NT2/D1 (cell line): ENCODE results near the gene PTGR2.

Experiments used
- DNase-seq: peaks from one replicate; pipeline ENCODE4 v3.0.0-alpha.2; 2011; ENCODE audit warnings: low read depth, low spot score
- H3K27me3 ChIP-seq: 2 replicates; pipeline ENCODE4 v1.6.0; 2011; ENCODE audit warnings: mild to moderate bottlenecking; ENCODE audit not compliant: insufficient read length, insufficient read depth
- H3K36me3 ChIP-seq: 2 replicates; pipeline ENCODE4 v1.6.1; 2011; ENCODE audit warnings: mild to moderate bottlenecking, low read length, mixed read lengths; ENCODE audit not compliant: insufficient read depth, insufficient read length
- H3K4me1 ChIP-seq: 2 replicates; pipeline ENCODE4 v1.5.1; 2011; ENCODE audit not compliant: insufficient read depth, insufficient read length
- H3K4me3 ChIP-seq: 2 replicates; pipeline ENCODE4 v1.5.1; 2011; ENCODE audit warnings: low read depth; ENCODE audit not compliant: insufficient read length
- H3K9ac ChIP-seq: 2 replicates; pipeline ENCODE4 v1.6.0; 2011; ENCODE audit warnings: low read depth; ENCODE audit not compliant: insufficient read length
- H3K9me3 ChIP-seq: 2 replicates; pipeline ENCODE4 v1.5.1; 2011; ENCODE audit warnings: mild to moderate bottlenecking, low read length; ENCODE audit not compliant: insufficient read depth
- SUZ12 ChIP-seq: IDR thresholded peaks from 2 replicates; pipeline ENCODE4 v1.6.1; 2011; ENCODE audit not compliant: insufficient read length, insufficient read depth; ENCODE audit errors: extremely low read depth
- YY1 ChIP-seq: IDR thresholded peaks from 2 replicates; pipeline ENCODE4 v1.6.1; 2011; ENCODE audit not compliant: insufficient read length, insufficient read depth
- ZNF274 ChIP-seq: IDR thresholded peaks from 2 replicates; pipeline ENCODE4 v1.6.1; 2011; ENCODE audit warnings: mild to moderate bottlenecking, low read depth, low read length

Gene PTGR2

DNA sequence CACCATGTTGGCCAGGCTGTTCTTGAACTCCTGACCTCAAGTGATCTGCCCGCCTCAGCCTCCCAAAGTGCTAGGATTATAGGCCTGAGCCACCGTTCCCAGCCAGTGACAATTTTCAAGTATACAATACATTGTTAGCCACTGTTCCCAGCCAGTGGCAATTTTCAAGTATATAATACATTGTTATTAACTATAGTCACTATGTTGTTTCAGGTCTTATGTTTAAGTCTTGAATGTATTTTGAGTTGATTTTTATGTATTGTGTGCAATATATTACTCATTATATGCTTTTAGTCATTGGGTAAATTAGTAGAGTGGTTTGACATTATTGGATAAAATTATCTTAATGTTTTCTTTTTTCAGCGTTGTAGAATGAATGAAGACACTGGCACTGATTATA lies 22.0 kb downstream of the PTGR2 start:
- no peaks in the 10 kb centered on the region for H3K9me3 ChIP-seq
- peaks cover 15% of the 10 kb centered on the region for H3K36me3 ChIP-seq
- no peaks in the 10 kb centered on the region for H3K4me1 ChIP-seq
- TF ChIP-seq SUZ12 (no peak), YY1 (no peak), ZNF274 (no peak)
- no peak overlapping the region for H3K9ac ChIP-seq
- no peak overlapping the region for H3K4me3 ChIP-seq
- DNase-seq, result no peak
- H3K27me3 ChIP-seq, result no peaks in the 10 kb centered on the region

DNA sequence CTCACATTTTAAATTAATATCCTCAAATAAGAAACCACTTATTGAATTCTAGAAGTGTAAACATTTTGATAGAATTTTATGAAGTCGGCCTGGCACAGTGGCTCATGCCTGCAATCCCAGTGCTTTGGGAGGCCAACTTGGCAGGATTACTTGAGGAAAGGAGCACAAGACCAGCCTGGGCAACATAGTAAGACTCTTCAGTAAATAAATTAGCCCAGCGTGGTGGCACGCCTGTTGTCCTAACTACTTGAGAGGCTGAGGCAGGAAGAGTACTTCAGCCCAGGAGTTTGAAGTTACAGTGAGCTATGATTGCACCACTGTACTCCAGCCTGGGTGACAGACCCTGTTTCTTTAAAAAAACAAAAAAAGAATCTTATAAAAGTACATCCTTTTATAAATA lies 26.2 kb downstream of the PTGR2 start:
- TF ChIP-seq SUZ12 (no peak), ZNF274 (no peak)
- H3K4me1 ChIP-seq, result no peaks in the 10 kb centered on the region
- no peak overlapping the region for H3K4me3 ChIP-seq
- no peaks in the 10 kb centered on the region for H3K27me3 ChIP-seq
- DNase-seq, result no peak
- peaks cover 12% of the 10 kb centered on the region for H3K36me3 ChIP-seq
- H3K9me3 ChIP-seq, result no peaks in the 10 kb centered on the region
- H3K9ac ChIP-seq, result no peak overlapping the region

DNA sequence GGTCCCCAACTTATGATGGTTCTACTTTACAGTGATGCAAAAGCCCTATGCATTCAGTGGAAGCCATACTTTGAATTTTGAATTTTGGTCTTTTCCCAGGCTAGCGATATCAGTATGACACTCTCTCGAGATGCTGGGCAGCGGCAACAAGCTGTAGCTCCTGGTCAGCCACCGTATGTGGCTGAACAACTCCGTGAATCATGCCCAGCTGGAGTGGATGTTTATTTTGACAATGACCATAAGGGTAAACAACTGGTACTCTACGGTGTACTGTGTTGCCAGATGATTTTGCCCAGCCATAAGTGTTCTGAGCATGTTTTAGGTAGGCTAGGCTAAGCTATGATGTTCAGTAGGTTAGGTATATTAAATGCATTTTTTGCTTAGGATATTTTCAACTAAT lies 26.8 kb downstream of the PTGR2 start:
- H3K9ac ChIP-seq, result no peak overlapping the region
- no peak overlapping the region for H3K4me3 ChIP-seq
- DNase-seq, result no peak
- H3K4me1 ChIP-seq, result no peaks in the 10 kb centered on the region
- TF ChIP-seq YY1, result no peak
- TF ChIP-seq SUZ12, result no peak
- no peak for TF ChIP-seq ZNF274
- H3K9me3 ChIP-seq, result no peaks in the 10 kb centered on the region
- H3K36me3 ChIP-seq, result peaks cover 12% of the 10 kb centered on the region
- no peaks in the 10 kb centered on the region for H3K27me3 ChIP-seq

DNA sequence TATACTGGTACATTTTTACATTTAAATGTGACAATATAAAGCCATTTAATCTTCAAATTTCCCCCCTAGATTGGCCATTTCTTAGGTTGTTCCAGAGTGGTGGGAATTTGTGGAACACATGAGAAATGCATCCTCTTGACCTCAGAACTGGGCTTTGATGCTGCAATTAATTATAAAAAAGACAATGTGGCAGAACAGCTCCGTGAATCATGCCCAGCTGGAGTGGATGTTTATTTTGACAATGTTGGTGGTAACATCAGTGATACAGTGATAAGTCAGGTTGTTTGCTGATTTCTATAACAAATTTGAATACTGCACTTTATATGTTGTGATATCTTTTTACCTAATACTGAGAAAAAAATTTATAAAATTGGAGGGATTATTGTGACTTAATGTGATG lies 27.4 kb downstream of the PTGR2 start:
- H3K36me3 ChIP-seq, result peaks cover 14% of the 10 kb centered on the region
- H3K4me3 ChIP-seq, result no peak overlapping the region
- no peak overlapping the region for H3K9ac ChIP-seq
- H3K4me1 ChIP-seq, result no peaks in the 10 kb centered on the region
- TF ChIP-seq ZNF274, result no peak
- TF ChIP-seq YY1, result no peak
- TF ChIP-seq SUZ12, result no peak
- DNase-seq, result no peak
- H3K9me3 ChIP-seq, result no peaks in the 10 kb centered on the region
- no peaks in the 10 kb centered on the region for H3K27me3 ChIP-seq

DNA sequence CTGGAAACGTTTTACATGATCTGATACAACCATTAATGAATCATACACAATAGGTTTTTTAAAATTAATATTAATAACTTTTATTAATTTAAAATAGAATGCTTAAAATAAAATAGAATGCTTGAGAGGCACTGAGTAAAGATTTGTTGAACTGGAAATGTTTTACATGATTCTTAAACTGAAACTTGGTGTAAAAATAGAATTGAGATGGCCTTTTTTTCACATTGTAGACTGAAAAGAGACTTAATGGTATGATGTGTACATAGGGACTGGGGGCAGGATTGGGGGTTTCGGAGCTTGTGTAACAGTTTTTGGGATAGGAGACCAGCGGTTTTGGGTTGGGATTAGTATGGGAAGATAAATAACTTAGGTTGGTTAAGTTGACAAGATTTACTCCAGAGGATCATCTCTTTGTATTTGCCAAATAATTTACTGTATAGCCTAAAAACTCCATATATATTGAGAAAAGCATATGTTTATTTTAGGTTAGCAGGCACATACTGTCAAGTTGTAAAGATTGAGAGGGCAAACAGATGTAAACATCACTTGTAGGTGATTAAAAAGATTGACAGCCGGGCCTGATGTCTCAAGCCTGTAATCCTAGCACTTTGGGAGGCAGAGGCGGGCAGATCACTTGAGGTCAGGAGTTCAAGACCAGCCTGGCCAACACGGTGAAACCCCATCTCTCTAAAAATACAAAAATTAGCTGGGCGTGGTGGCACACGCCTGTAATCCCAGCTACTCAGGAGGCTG lies 33.0 kb downstream of the PTGR2 start:
- no peak overlapping the region for H3K4me3 ChIP-seq
- H3K27me3 ChIP-seq, result no peaks in the 10 kb centered on the region
- TF ChIP-seq ZNF274 (no peak), YY1 (no peak), SUZ12 (no peak)
- H3K4me1 ChIP-seq, result no peaks in the 10 kb centered on the region
- H3K9ac ChIP-seq, result no peak overlapping the region
- H3K36me3 ChIP-seq, result peaks cover 3% of the 10 kb centered on the region
- DNase-seq, result no peak
- no peaks in the 10 kb centered on the region for H3K9me3 ChIP-seq

DNA sequence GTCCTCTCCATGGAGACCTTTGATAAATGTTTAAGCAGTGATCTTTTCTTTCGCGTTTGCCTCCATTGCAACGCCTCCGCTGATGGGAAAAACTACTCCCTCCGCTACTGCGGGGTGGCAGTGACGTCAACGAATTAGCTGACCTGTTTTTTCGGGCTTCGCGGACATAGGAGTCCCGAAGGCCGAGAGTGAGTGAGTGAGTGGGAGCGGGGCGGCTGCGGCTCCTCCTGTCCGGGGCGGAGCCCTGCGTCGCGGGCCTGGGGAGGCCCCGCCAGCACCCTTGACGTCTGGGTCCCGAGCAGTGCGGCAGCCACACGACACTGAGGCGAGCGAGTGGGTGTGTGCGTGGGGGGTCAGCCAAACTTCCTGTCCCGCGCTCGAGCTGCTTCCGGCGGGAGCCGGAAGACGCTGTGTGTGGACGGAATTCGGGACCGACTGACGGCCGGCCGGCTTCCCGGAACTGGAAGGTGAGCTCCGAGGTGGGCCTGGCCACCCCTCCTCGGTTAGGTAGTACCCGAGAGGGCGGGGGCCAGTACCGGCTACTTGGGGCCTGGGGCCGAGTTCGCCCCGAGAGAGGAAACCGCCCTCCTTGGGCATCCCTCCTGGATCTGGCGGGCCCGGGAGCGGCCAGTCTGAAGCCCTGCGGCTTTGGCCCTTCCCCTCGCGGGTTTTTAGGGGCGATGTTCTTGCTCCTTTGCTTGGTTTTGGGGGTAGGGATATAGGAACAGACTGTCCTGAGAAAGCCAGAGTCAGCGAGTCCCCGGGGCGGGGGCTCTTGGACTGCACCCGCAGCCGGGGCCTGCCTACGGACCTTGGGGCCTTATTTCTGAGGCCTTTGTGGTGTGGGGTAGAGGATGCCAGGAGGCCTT lies 35.1 kb downstream of the PTGR2 start, which contains the start of gene ZNF410:
Gene ZNF410 (plus strand): TSS at position 411 of the 869 bp plus-strand sequence. CDS start 5,317 bp downstream, outside the sequence.
- H3K4me3 ChIP-seq, result peak within 1 kb of the TSS; percentile 72
- peak; percentile 63 for DNase-seq
- TF ChIP-seq YY1 (no peak), SUZ12 (no peak), ZNF274 (no peak)
- no peaks in the 10 kb centered on the region for H3K4me1 ChIP-seq
- H3K9me3 ChIP-seq, result no peaks in the 10 kb centered on the region
- peaks cover 3% of the 10 kb centered on the region for H3K36me3 ChIP-seq
- H3K9ac ChIP-seq, result peak within 1 kb of the TSS; percentile 91
- H3K27me3 ChIP-seq, result no peaks in the 10 kb centered on the region

DNA sequence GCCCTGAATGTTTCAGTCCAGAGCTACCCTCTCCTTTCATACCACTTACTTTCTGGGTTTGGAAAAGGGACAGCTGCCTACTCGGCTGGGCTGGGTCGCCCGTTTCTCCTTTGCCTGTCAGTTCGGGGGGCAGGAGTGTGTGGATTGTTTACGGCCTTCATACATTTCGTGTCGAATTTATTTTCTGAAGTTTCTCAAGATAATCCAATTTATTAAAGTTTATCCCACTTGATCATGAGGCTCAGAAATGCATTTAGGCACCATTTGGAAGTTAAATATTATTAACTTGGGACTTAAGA lies 35.6 kb downstream of the PTGR2 start:
- DNase-seq, result no peak
- Histone ChIP-seq H3K4me3 (peak overlapping the region; percentile 72), H3K36me3 (peaks cover 8% of the 10 kb centered on the region), H3K27me3 (no peaks in the 10 kb centered on the region), H3K9me3 (no peaks in the 10 kb centered on the region), H3K4me1 (no peaks in the 10 kb centered on the region), H3K9ac (peak overlapping the region; percentile 91)
- TF ChIP-seq ZNF274, result no peak
- TF ChIP-seq SUZ12, result no peak
- TF ChIP-seq YY1, result no peak
